Activated T-helper 2 cell treated with anti-CD3 and anti-CD28 coated beads, Interferon-gamma antibody, Interleukin-2, Interleukin-4, amounts not matched to agents 10 μg/mL and 5 μg/mL and 100 μg/mL, durations not matched to agents 14 hours and 24 hours and 36 hours (primary cell): ENCODE results near the gene FANCI. TPM values are rescaled to one million over a fixed set of nuclear protein-coding genes. Genes with fewer than 3 reads are reported as not detected.

Experiments
- DNase-seq: peaks from one replicate; pipeline ENCODE4 v3.0.0; 2021; ENCODE audit warnings: low spot score
- H3K27ac Mint-ChIP-seq: one replicate; pipeline ENCODE4 v1.8.0; 2021; ENCODE audit warnings: mixed read lengths
- H3K27me3 Mint-ChIP-seq: one replicate; pipeline ENCODE4 v1.8.0; 2021; ENCODE audit warnings: low read depth, mixed read lengths
- H3K36me3 Mint-ChIP-seq: one replicate; pipeline ENCODE4 v1.8.0; 2021; ENCODE audit warnings: low read depth, mixed read lengths
- H3K4me1 Mint-ChIP-seq: one replicate; pipeline ENCODE4 v1.8.0; 2021; ENCODE audit warnings: low read depth, mixed read lengths
- H3K4me3 Mint-ChIP-seq: one replicate; pipeline ENCODE4 v1.8.0; 2021; ENCODE audit warnings: low read depth, mild to moderate bottlenecking, moderate library complexity, mixed read lengths
- H3K9me3 Mint-ChIP-seq: one replicate; pipeline ENCODE4 v1.8.0; 2021; ENCODE audit warnings: mixed read lengths
- intact Hi-C: fragments of 100-400 bp; cut with micrococcal nuclease; formaldehyde crosslinking; loops from one replicate; pipeline ENCODE4 v1.15.1; 2023
- total RNA-seq: library from RNA; stranded (reverse); gene quantifications from 2 replicates; pipeline ENCODE4 v1.2.3, GENCODE V29; 2022

Gene FANCI
- total RNA-seq, 1 donor from 2014 or later: 176 TPM

DNA sequence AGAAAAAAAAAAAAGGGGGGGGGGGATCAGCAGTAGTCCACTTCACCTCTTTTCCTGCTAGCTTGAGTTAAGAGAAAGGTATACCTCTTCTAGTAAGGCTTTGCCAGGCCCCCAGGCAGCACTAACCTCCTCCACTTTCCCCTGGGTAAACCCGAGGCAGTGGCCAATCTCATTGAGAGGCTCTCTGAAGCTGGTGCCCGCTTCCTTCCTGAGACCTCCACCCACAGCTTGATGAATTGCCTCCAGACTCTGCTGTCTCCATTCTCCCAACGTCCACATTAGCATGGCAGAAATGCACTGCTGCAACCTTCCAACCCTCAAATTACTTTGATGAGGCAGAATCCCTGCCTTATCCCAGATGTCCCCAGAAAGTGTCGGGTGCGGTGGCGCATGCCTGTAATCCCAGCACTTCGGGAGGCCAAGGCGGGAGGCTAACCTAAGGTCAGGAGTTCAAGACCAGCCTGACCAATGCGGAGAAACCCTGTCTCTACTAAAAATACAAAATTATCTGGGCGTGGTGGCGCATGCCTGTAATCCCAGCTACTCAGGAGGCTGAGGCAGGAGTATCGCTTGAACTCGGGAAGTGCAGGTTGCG lies 37.7 kb upstream of the FANCI start:
- no peak for DNase-seq
- Mint-ChIP-seq H3K27me3 (no peaks in the 10 kb centered on the region), H3K4me1 (peaks cover 46% of the 10 kb centered on the region), H3K4me3 (no peak overlapping the region), H3K27ac (no peak overlapping the region), H3K9me3 (no peaks in the 10 kb centered on the region), H3K36me3 (peaks cover 19% of the 10 kb centered on the region)
- intact Hi-C loops: loop anchor here (1.0 to 5.0 kb wide), 6 partner anchors 9 to 226 kb away; partner anchors contain the start of gene POLG

DNA sequence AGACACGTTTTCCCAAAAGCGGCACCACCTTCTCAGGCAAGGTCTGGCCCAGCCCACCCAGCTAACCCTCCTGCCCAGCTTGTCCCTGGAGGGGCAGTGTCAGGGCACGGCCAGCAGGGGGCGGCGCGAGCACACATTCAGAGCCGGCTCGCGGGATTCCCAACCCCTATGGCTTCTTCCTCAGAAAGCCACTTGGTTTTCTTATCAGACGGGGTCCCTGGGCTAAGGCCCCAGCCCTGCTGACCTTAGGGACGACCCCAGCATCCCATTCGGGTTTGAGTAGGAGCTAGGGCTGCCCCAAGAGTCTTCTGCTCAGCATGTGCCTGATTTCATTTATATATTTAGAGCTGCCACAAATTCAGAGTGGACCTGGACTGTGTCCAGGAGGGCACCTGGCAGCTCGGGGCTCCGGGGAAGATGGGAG lies 36.9 kb upstream of the FANCI start:
- peak; percentile 63 for DNase-seq
- Mint-ChIP-seq H3K4me1 (peaks cover 39% of the 10 kb centered on the region), H3K9me3 (no peaks in the 10 kb centered on the region), H3K4me3 (no peak overlapping the region), H3K36me3 (peaks cover 11% of the 10 kb centered on the region), H3K27me3 (peaks cover 3% of the 10 kb centered on the region), H3K27ac (peak overlapping the region; percentile 15)
- intact Hi-C loops: loop anchor here (1.0 to 5.0 kb wide), 4 partner anchors 10 to 225 kb away; no protein-coding TSS in a partner anchor

DNA sequence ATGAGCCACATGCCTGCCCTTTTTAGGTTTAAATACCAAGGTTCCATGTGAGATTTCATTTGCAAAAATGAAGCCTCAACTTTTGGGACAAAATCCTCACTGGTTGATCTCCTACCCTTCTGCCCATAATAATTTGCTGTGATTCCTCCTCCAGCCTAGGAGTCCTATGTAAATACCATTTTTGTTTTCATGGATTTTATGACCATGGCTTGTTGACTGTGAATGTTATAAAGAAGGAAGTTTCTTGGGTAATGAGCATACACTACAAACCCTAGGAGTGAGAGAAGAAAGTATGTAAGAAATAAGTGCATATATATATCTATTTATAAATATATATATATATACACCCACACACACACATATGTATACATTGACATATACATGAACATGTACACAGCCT lies 35.5 kb upstream of the FANCI start:
- Mint-ChIP-seq H3K9me3 (no peaks in the 10 kb centered on the region), H3K27ac (no peak overlapping the region), H3K36me3 (peaks cover 6% of the 10 kb centered on the region), H3K4me3 (no peak overlapping the region), H3K4me1 (peaks cover 33% of the 10 kb centered on the region), H3K27me3 (peaks cover 5% of the 10 kb centered on the region)
- intact Hi-C loops: loop anchor here (5.0 kb wide), 3 partner anchors 41 to 224 kb away; no protein-coding TSS in a partner anchor
- DNase-seq: no peak

DNA sequence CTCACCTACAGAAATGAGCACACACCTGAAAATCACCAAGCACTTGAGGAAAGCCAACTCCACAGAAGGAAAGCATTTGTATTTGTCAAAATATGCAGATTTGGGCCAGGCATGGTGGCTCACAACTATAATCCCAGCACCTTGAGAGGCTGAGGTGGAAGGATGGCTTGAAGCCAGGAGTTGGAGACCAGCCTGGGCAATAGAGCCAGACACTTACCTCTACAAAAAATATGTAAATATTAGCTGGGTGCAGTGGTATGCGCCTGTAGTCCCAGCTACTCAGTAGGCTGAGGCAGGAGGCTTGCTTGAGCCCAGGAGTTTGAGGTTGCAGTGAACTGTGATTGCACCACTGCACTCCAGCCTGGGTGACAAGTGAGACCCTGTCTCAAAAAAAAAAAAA lies 34.7 kb upstream of the FANCI start:
- Mint-ChIP-seq H3K9me3 (no peaks in the 10 kb centered on the region), H3K27me3 (peaks cover 6% of the 10 kb centered on the region), H3K36me3 (no peaks in the 10 kb centered on the region), H3K4me1 (peaks cover 26% of the 10 kb centered on the region), H3K4me3 (no peak overlapping the region), H3K27ac (no peak overlapping the region)
- DNase-seq: no peak
- intact Hi-C loops: loop anchor here (5.0 kb wide), 3 partner anchors 42 to 223 kb away; no protein-coding TSS in a partner anchor

DNA sequence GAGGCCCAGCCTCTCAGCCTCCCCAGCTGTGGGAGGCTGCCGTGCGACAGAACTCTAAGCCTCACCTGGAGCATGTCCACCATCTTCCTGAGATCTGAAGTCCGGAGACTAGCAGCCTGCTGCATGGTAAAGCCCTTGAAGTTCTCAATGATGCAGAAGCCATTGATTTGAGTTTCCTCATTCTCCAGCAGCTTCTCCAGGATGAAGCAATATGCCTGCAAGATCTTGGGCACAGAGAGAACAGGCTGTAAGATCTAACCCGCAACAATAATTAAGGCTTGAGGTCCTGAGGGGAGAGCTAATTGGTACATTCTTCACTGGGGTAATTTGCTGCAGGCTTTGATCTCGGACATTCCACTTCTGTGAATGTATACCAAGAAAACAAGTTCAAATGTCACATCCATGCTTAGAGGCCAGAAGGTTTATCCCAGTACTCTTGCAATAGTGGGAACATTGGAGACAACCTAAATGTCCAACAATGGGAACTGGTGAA lies 32.1 kb upstream of the FANCI start:
- Mint-ChIP-seq H3K4me1 (peaks cover 11% of the 10 kb centered on the region), H3K36me3 (no peaks in the 10 kb centered on the region), H3K27me3 (peaks cover 6% of the 10 kb centered on the region), H3K4me3 (no peak overlapping the region), H3K27ac (no peak overlapping the region), H3K9me3 (no peaks in the 10 kb centered on the region)
- no peak for DNase-seq
- intact Hi-C loops: no loop called here

DNA sequence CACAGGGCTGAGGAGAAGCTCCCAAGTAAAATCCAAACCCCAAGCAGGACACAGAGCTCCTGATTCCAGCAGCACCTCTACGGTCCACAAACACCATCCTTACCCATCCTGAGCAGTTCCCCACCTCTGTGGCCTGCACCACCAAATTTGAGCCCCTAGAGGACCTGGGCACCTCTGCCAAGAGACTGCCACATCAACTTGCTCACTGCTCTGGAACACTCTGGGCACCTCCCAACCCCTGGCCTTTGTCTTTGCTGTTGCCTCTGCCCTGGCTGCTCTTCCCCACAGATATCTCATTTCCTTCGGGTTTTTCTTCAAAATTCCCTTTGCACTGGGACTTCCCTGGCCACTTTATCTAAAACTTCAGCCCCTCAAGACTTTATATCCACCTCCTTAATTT lies 28.2 kb upstream of the FANCI start:
- Mint-ChIP-seq H3K9me3 (no peaks in the 10 kb centered on the region), H3K4me1 (peaks cover 4% of the 10 kb centered on the region), H3K27me3 (peaks cover 11% of the 10 kb centered on the region), H3K27ac (no peak overlapping the region), H3K4me3 (no peak overlapping the region), H3K36me3 (no peaks in the 10 kb centered on the region)
- no peak for DNase-seq
- intact Hi-C loops: no loop called here

DNA sequence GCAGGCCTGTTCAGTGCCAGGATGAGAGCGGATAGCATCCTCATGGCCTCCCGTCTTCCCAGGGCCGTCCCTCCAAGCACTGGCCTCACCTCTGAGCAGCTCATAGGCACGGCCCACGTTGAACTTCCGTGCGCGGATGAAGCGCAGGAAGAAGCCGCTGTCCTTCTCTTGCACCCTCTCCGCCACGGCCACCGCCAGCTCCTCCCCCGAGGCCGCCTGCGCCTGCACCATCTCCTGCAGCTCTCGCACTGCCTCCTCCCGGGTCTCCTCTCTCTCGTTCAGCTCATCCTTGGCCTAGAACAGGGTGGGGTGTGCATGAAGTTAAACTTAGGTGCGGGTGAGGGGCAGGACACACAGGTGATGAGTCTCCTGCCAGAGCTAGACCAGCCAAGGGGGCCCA lies 26.7 kb upstream of the FANCI start:
- intact Hi-C loops: no loop called here
- Mint-ChIP-seq H3K9me3 (no peaks in the 10 kb centered on the region), H3K27me3 (peaks cover 9% of the 10 kb centered on the region), H3K4me3 (no peak overlapping the region), H3K27ac (no peak overlapping the region), H3K36me3 (no peaks in the 10 kb centered on the region), H3K4me1 (peaks cover 4% of the 10 kb centered on the region)
- DNase-seq: no peak

DNA sequence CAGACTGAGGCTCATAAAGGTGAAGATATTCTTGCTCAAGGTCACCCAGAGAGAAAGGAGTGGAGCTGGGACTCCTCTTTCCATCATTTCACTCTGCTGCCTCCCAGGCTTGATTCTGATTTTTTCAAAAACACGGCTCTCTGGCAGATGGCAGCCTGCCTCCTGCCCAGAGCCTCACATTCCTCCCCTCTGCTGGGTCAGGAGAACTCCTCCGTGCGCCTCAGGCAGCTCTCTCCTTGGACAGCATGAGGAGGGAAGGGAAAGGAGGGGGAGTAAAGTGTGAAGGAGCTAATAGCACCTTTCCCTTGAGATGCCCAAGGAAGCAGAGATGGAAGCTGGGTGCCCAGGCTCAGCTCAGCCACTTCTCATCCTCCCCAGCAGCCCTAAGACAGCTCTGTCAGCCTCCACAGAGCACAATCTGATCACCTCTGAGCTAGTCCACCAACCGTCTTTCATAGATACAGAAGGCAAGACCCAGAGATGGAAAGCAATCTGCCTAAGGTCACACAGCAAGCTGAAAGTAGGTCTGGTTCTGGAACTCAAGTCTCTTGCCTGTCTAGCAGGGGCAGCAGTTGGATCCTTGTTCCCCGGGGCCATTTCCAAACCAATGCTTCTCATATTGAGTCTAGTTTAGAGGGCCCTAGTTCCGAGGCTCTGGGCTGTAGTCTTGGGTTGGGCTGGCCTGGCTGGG lies 25.9 kb upstream of the FANCI start:
- Mint-ChIP-seq H3K36me3 (no peaks in the 10 kb centered on the region), H3K4me3 (no peak overlapping the region), H3K27me3 (peaks cover 9% of the 10 kb centered on the region), H3K27ac (no peak overlapping the region), H3K9me3 (no peaks in the 10 kb centered on the region), H3K4me1 (peaks cover 4% of the 10 kb centered on the region)
- no peak for DNase-seq
- intact Hi-C loops: no loop called here

DNA sequence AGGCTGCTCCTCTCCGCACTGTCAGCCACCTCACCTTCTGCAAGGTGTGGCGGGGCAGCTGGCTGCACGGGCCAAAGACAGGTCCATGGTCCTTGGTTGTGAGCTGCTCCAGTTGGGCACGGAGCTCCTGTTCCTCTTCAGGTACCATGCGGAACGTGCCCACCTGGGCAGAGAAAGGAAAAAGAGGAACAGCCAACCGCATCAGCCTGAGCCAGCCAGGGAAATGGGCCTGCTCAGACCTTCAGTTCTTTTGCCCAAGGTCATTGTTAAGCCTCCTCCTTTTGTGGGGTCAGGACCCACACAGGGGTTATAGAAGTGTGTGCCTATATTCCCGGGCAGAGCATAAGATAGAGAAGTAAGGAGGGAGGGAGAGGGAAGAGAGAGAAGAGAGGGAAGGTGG lies 25.2 kb upstream of the FANCI start:
- peaks cover 5% of the 10 kb centered on the region for H3K27me3 Mint-ChIP-seq

DNA sequence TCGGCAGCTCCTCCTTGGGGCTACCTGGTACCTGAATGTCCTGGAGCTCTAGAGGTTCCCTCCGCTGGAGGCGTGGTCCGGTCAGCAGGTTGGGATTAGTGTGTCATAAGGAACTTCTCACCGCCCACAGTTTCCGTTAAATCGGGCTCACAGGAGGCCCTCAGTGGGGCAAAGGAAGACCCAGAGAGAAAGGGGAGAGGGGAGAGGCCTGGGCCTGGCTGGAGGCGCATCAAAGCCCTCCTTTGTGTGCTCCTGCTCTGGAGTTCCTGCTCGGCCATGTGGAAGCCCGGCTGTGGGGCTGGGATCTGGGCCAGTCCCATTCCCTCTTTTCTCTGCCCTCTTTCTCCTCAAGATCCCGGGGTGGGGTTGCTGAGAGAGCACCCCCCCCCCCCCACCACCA lies 22.2 kb upstream of the FANCI start, which contains the start of gene RLBP1:
RLBP1 (minus strand) TSS at position 37 of the 400 bp plus-strand sequence. CDS start 2,604 bp downstream, outside the sequence.
- Mint-ChIP-seq H3K4me3 (no peak within 1 kb of the TSS), H3K4me1 (no peaks in the 10 kb centered on the region), H3K36me3 (no peaks in the 10 kb centered on the region), H3K9me3 (no peaks in the 10 kb centered on the region), H3K27me3 (peaks cover 5% of the 10 kb centered on the region), H3K27ac (no peak within 1 kb of the TSS)
- intact Hi-C loops: no loop called here
- DNase-seq: no peak

More for the DNA sequence above, 25.2 kb upstream of the FANCI start:
- DNase-seq: no peak
- peaks cover 4% of the 10 kb centered on the region for H3K4me1 Mint-ChIP-seq
- no peaks in the 10 kb centered on the region for H3K9me3 Mint-ChIP-seq
- no peak overlapping the region for H3K27ac Mint-ChIP-seq
- H3K36me3 Mint-ChIP-seq: no peaks in the 10 kb centered on the region
- intact Hi-C loops: no loop called here
- no peak overlapping the region for H3K4me3 Mint-ChIP-seq

DNA sequence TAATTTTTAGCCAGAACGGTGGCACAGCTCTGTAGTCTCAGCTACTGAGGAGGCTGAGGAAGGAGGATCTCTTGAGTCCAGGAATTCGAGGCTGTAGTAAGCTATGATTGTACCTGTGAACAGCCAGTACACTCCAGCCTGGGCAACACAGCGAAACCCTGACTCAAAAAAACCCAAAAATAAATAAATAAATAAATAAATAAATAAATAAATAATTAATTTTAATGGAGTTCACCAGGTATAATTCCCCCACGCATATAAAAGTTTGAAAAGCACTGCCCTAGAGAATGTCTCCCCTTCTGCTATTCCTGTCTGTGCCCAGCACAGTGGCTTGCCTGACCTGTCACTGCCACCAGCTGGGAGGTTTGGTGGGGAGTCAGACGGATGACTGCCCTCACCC lies 18.2 kb upstream of the FANCI start:
- no peaks in the 10 kb centered on the region for H3K27me3 Mint-ChIP-seq
- no peaks in the 10 kb centered on the region for H3K9me3 Mint-ChIP-seq
- intact Hi-C loops: no loop called here
- no peaks in the 10 kb centered on the region for H3K36me3 Mint-ChIP-seq
- H3K4me3 Mint-ChIP-seq: no peak overlapping the region
- peaks cover 3% of the 10 kb centered on the region for H3K4me1 Mint-ChIP-seq
- H3K27ac Mint-ChIP-seq: no peak overlapping the region
- no peak for DNase-seq

DNA sequence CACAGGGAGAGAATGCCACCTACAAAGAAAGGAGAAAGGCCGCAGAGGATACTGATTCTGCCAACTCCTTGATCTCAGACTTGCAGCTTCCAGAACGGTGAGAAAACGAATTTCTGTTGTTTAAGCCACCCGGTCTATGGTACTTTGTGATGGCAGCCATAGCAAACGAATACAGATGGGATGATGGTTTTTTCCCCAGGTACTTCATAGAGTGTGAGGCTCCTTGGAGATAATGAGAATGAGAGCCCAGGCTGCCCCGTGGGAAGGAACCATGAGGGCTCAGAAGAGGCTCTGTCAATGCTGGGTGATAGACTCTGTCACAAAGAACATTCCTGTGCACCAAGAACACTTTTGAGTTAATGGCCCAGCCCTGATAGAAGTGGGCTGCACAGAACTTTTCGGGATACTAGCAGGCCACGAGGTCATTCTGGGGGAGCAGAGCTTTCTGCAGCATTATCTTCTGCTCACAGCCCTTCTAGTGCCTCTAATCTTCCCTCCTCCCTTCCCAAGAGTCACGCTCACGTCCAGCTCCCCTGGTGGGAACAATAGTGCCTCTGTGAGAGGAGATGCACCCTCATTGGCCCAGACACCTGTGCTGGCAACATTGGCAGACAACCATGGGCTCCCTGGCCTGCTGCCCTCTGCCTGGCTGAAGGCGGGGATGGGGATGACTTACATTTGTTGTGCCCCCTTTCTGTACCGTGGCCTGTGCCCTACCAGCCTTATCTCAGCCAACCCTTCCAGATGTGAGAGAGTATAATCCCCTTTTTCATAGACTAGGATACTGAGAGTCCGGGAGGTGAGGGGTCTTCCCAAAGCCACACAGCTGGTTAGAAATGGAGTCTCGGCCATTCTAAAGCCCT lies 17.2 kb upstream of the FANCI start:
- Mint-ChIP-seq H3K9me3 (no peaks in the 10 kb centered on the region), H3K4me1 (peaks cover 5% of the 10 kb centered on the region), H3K27ac (no peak overlapping the region), H3K4me3 (no peak overlapping the region), H3K27me3 (no peaks in the 10 kb centered on the region), H3K36me3 (no peaks in the 10 kb centered on the region)
- intact Hi-C loops: no loop called here
- DNase-seq: no peak
